Stimulated activated CD4-positive, alpha-beta T cell treated with anti-CD3 and anti-CD28 coated beads, Interleukin-1b, Interleukin-23, amount 100 ng/mL, for 48 hours (primary cell): ENCODE results near the gene STPG2.
"Not testable (repeated sequence)": the region's sequence is repeated elsewhere in the genome, so short reads cannot be mapped to it uniquely, and the experiment has no call there.

Experiments used
- DNase-seq: peaks from one replicate; pipeline ENCODE4 v3.0.0-alpha.2; 2020

The STPG2 gene

DNA sequence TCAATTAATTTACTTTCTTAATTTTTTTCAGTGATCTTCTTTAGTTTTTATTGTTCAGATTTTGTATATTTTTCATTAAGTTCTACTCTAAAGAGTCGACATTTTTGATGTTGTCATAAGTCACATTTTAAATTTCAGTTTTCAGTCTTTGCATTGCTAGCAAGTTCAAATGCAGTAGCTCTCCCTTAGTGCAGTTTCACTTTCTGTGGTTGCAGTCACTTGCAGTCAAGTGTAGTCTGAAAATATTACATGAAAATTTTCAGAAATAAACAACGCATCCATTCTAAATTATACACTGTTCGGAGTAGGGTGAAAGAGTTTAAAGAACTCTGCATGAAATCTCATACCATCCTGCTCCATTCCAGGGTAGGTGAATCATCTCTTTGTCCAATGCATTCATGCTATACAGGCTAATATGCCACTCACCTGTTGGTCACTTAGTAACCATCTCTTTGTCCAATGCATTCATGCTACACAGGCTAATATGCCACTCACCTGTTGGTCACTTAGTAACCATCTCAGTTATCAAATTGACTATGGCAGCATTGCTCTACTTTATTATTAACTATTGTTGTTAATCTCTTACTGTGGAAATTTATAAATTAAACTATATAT, 356.9 kb downstream of the STPG2 start:
- DNase-seq, result no peak

DNA sequence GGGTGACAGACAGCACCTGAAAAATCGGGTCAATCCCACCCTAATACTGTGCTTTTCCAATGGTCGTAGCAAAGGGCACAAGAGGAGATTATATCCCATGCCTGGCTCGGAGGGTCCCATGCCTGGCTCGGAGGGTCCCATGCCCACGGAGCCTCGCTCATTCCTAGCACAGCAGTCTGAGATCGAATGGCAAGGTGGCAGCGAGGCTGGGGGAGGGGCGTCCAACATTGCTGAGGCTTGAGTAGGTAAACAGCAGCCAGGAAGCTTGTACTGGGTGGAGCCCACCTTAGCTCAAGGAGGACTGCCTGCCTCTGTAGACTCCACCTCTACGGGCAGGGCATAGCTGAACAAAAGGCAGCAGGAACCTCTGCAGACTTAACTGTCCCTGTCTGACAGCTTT, 365.1 kb downstream of the STPG2 start:
- no peak for DNase-seq

DNA sequence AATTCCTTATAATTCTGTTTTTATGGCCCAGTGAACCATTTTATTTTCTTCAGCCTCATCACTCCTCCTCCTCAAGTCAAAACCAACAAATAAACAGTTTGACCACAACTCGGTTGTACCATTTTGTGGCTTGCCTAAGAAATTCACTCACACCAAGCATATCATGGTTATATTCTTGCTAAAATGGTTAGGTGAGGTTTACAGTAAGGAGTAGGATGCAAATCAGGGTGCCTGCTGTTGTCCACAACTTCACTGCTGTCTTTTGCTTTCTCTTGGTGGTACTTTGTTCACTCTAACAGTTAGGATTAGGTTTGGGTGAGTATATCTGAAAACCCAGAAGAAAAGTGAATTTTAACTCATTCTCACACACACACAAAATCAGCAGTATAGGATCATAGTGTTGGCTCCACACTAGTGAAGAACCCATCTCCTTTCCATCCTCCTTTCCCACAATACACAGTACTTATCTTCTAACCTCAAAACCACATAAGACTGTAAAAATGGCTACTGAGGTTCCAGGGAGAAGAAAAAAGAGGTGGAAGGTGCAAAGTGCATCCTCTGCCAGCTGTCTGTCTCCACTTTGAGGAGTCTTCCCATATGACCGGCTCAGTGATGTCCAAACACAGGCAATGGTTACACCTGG, 368.8 kb downstream of the STPG2 start:
- no peak for DNase-seq

DNA sequence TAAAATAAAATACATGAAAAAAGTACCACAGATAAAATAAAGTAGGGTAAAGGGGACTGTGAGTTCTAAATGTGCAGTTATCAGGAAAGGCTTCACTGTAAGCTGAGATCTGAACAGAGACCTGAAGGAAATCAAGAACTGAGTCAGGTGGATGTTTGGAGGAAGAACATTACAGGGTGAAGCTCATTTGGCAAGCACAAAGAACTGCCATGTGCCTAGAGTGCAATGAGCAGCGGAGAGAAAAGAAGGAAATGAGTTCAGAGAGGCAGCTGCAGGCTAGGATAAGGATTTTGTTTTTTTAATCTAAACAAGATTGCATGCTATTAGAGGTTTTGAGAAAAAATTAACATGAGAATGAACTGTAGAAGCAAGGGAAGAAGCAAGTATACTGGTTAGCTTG, 373.1 kb downstream of the STPG2 start:
- DNase-seq, result no peak

DNA sequence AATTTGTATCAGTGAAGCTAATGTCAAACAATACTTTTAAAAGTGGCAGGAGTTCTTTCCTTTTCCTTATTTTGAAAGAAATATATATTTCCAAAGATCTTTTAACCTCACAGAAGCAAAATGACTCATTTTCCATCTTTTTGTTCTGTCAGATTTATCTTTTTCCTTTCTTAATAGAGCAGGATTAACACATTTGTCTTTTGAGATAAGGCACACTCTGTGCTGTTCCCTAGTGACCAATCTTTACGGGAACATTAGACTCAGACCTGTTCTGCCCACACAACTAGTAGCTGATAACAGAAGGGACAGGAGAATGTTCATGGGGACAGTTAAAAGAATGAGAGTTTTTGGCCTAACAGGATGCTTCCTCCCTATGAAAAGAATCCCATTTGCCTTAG, 381.2 kb downstream of the STPG2 start:
- no peak for DNase-seq

DNA sequence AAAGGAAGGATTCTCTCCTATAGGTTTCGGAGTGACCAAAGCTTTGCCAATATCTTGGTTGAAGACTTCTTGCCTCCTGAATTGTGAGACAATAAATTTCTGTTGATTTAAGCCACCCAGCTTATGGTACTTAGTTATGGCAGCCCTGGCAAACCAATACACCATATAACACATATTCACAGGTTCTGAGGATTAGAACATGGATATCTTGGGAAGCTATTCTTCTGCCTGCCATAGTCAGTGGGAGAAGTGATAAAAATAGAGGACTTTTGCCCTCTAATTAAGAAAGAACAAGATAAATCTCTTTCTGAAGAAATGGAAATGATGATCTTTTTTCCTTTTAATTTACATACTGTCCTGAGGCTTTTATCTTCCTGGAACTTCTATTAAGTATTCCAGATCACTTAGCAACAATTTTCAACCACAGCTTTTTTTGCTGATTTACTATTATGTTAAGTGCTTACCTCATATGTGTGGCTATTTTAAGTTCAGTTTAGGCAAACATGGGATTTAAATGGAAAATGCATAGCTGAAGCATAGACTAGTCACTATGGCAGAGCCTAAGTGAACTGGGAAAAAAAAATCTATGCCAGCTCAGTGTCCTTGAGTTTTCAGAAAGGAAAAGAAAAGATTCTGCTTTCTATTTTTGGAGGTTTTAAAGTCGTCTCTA, 381.7 kb downstream of the STPG2 start:
- no peak for DNase-seq

DNA sequence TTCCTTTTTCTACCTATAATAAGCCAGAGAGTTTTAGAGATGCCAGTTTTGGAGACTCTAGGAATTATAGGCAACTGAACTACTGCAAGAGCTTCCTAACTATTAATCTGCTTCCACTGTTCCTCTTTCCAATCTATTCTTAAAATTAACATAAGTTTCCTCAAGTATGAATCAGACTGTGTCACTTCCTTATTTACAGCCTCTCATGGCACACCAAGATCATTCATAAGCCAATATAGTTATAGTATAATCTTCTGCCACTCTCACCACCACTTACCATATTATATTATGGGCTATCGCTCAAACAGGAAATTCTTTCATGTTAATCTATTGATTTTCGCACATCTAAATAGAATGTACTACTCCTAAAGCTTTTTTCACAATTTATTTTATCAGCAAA, 383.5 kb downstream of the STPG2 start:
- no peak for DNase-seq

DNA sequence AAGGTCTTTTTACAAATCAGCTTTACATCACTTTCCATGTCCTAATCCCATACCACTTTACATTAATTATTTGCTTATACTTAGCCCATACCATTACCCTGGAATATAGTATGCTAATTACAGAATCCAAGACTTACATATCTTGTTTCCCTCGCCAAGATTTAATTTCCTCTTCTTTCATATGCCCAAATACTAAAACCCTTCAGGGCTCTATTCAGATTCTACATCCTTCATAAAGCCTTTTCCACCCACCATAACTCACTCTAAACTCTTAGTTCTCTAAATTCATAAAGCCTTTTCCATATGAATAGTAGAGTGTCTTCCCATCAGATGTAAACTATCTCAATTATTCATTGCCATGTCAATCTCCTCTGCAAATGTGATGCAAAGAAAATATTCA, 390.7 kb downstream of the STPG2 start:
- no peak for DNase-seq

DNA sequence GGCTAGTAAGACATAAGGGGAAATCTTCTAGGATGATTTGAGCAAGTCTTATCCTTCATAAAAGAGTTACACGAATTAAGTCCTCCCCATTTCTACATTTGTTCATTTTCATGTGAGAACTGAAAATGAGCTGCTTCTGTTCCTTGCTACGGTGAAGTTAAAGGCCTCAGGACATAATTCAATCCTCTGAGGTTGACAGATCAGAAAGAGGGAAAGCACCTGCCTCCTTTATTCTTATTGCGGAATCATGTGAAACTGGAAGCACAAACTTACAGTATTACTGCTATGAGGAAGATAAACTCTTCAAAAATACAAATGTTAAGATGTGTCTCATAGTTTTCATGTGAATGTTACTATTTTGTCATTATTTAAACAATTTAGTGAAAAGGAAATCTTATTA, 395.3 kb downstream of the STPG2 start:
- DNase-seq, result no peak

DNA sequence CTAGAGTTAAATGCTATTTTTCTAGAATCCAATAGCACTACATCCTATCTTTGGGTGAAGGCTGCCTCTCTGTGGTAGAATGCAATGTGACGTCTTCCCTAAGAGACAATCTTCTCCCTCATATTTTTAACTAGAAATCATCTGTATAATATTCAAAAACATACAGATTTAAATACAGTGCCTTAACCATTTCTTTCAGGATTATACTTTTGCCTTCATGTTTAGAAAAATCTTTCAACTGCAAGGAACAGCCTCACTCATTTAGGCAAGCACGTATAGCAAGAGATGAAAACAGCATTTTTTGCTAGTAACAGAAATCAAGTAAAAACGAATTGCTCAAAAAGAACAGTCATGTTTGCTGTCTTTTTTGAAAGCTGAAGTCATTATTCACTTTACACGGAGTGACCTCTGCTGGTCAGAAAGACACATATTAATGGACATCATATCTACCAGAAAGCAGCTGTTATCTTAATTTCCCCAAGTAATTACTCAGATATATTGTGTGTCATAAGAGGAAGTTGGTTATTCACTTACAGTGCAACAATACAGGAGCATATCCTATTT, 422.3 kb downstream of the STPG2 start:
- DNase-seq, result no peak

DNA sequence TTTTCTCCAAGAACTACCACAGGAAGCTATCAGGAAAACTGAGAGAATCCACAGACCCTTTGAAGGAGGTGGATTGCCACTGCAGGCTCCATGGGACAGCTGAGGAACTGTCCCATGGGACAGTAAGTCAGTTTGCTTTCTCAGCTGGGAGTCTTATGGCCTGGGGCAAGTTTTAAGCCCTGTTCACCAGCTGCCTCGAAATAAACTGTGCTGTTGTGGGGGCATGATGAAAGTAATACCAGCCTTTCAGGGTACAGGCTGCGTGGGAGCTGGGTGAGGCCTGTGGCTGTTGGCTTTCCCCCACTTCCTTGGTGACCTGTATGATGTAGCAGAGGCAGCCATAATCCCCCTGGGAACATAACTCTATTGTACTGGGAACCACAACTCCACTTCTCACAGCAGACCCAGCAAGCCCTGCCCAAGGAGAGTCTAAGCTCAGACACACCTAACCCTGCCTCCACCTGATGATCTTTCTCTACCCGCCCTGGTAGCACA, 452.1 kb downstream of the STPG2 start:
- no peak for DNase-seq

DNA sequence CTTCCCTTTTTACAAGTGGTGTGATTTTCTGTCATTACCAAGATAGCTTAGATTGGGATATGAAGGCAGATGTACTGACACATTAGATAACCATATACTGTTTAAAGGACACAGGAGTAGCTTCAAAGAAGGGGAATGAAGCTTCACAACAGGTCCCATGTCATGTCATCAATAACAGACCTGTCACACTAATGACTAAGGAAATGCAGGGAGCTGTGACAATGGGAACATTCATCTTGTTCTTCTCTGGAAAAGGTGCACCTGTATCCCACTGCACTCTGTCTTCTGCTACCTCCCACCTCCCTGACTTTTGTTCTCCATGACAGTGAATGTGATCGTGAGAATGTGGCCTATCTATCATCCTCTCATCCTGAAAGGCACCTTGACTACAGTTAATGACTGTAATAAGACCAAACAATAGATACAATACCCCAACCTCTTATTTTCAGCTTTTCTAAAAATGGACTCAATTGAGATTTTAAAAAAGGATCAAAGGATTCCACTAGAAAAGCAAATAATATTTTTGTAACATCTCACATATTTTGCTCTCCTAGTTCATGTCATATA, 472.5 kb downstream of the STPG2 start:
- no peak for DNase-seq

DNA sequence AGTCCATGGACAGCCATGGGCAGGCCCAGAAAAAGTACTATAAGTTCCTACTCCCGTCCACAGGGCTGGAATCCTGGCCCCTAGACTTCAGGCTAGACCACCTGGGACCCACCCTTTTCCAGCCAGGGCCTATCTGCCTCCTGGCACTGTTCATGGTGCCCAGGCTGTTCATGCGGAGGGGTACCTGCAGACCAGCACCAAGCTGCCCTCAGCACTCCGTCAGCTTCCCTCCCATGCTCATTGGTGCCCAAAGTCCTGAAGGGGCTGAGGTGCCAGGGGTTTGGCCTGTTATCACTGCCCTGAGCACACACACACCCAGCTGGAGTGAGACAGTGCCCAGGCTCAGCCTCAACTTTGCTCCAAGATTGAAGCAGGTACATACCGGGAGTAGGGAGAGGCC, 477.7 kb downstream of the STPG2 start:
- no peak for DNase-seq

DNA sequence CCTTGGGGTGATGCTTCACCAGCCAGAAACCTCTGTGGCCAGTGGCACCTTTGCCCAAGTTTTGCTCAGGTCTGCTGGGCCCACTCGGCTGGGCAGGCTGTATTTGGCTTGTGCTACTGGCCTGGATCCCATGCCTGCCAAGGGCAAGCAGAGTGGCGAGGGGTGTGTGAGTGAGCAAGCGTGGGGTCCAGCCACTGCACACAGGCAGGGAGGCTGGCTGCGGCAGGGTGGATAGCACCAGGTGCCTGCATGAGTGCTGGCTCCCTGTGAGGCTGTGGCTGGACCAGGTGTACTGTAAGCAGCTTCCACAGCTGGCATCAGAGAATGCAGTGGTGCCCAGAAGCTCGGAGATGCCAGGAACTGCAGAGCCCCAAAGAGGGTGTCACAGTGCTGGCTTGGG, 478.5 kb downstream of the STPG2 start:
- DNase-seq, result no peak

DNA sequence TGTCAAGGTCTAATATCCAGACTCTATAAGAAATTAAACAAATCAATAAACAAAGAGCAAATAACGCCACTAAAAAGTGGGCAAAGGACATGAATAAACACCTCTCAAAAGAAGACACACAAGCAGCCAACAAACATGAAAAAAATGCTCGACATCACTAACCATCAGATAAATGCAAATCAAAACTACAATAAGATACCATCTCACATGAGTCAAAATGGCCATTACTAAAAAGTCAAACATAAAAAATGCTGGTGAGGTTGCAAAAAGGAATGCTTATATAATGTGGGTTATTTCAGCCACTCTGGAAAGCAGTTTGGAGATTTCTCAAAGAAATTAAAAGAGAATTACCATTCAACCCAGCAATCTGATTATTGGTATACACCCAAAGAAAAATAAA, 481.1 kb downstream of the STPG2 start:
- no peak for DNase-seq

DNA sequence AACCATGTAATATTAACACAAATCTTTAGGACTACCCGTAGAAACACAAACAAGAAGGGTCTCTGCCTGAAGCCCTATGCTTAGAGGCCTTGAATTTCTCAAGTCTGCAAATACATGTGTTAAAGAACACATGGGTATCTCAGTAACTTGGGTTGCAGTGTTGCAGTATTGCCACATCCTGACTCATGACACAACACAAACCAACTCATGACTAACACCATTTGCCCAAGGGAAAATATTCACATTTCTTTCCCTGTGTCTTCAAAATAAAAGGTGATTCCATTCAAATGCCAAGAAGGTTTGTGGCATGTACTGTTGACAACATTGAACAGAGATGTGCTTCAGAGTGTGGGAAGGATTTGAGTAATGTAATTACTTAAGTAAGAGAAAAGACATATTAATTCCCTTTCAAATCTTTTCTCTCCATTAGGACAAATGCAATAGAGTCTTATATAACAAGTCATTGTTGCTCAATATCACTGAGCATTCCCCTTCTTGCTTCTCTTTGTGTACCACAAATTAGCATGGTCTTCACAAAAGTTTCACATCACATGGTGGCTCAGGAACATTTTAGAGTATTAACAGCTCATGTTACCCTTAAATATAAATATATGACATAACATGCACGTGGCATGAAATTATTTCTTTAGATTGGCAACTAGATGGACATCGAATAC, 487.1 kb downstream of the STPG2 start:
- DNase-seq, result no peak

DNA sequence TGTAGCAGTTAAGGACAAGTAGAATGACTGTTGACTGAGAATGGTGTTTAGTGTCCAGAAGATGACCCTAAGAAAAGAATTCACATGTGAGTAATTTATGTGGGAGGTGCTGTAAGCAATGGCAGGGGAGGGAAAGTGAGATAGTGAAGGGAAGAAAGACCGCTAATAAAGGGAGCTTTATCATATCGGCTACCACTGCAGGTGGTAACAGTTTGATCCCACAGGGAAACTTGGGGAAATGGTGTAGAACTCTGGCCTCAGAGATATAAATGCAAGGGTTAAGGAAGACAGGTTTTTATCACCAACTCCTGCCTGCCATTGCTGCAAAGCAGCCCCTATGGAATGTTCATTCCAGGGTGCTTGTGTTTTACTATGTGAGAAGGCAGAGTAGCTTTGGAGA, 489.6 kb downstream of the STPG2 start:
- DNase-seq, result no peak

DNA sequence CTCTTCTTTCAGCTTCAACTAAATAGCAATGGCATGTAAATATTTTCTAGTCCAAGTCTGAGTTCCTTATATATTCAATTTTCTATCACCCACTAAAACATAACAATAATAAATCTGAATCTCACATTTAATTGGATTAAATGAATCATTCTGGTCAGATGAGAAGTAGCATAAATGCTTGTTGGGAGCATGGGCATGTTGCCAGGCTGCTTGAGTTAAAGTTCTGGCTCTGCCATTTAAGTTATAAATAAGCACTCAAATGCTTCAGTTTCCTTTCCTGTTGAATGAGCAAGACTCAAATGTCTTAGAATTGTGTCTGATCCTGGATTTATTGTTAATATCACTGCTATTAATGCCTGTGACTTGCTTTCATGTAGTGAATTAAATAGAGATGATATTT, 496.3 kb downstream of the STPG2 start:
- no peak for DNase-seq

DNA sequence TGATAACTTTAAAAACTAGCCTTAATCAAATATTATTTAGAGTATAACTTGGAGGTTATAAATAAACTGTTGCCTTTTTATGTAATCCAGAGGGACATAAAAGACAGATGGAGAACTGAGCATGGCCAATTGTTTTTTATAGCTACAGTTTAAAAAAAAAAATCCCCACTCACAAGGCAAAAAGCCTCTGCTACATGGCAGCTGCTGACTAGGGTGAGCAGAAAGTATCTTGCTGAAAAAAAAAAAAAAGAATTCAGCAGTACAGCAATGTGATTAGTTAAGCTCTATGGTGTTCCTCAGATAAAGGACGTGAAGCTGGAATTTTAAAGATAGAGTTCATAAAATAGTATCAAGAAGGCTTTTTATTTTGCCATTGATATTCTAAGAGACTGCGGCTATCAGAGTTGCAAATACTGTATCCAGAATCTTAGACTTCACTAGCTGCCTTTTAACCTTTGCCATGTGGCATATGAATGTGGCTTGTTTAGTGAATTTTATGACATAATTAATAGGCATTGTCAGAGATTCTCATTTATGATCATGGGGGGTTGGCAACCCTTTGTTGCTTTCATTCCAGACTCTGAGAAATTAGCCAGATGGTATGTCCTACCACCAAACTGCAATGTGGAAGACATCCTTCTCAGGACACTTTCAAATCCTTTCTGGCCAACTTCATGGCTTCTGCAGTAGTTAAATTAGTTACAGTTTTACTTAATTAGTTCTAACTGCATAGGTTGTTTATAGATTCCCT, 498.0 kb downstream of the STPG2 start:
- DNase-seq, result no peak

DNA sequence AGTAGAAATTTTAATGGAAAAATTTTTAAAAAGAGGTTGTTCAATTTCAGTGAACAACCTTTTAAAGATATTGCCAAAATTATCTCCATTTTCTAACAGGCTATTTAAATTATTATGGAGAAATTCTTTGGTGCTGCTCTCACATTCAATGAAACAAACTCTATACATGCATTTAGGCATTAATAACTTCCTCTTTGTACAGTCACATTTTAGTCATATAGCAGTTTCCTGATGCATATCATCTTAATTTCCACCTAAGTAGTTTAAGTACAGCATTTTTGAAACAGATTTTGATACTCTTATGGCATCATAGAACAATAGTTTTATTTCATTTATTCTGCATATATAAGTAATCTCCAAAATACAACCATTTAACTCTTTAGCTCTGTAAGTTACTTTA, 500.1 kb downstream of the STPG2 start:
- no peak for DNase-seq

DNA sequence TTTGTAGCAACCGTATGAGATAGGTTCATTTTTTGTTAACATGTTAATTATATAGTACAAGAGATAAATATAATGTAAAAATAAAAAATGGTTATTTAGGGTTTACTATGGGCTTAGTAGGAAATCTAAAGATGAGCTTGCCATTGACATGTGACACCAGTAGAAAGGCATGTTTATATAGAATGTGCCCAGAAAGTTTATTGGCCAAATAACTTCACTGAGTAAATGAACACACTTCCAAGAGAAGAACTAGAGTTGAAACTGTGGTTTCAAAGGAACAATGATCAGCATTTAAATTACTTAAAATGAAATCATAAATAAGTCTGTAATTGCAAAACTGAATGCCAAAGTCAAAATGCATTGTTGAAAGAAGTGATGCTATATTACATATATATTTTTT, 503.3 kb downstream of the STPG2 start:
- no peak for DNase-seq

DNA sequence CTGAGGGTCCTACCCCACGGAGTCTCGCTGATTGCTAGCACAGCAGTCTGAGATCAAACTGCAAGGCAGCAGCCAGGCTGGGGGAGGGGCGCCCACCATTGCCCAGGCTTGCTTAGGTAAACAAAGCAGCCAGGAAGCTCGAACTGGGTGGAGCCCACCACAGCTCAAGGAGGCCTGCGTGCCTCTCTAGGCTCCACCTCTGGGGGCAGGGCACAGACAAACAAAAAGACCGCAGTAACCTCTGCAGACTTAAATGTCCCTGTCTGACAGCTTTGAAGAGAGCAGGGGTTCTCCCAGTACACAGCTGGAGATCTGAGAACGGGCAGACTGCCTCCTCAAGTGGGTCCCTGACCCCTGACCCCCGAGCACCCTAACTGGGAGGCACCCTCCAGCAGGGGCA, 509.4 kb downstream of the STPG2 start:
- DNase-seq, result not testable (repeated sequence)

DNA sequence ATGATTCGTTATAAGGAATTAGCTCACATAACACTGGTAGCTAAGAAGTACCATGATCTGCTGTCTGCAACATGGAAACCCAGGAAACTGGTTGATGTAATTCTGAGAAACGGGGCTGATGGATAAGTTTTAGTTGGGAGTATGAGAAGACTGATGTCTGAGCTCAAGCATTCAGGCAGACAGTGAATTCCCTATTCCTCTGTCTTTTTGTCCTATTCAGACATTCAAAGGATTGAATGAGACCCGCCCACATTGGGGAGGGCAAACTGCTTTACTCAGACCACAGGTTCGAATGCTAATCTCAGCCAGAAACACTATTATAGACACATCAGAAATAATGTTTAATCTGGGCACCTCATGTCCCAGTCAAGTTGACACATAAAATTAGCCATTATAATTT, 515.5 kb downstream of the STPG2 start:
- DNase-seq, result no peak
